SW 1271 (cell line): ENCODE measurements around the gene KDM3A.

ENCODE experiments used
- DNase-seq, 2 experiments: peaks; one replicate each; lab custom pipeline; 2025; lab: John Stamatoyannopoulos, UW

Gene KDM3A

DNA sequence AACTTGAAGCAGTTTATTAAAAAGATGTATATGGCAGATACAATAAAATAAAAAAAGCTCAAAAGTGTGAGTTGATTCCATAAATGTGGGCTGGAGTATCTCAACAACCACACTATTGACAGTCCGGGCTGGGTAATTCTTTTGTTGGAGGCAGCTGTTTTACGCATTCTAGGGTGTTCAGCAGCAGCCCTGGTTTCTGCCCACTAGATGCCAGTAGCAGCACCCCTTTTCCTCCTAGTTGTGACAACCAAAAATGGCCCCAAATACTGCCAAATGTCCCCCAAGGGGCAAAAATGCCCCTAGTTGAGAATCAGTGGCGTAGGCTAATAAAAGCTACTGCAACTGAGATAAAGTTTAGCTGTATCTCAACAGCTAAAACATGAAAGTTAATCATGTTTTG lies 77.3 kb downstream of the KDM3A start:
- DNase-seq, result no peak

DNA sequence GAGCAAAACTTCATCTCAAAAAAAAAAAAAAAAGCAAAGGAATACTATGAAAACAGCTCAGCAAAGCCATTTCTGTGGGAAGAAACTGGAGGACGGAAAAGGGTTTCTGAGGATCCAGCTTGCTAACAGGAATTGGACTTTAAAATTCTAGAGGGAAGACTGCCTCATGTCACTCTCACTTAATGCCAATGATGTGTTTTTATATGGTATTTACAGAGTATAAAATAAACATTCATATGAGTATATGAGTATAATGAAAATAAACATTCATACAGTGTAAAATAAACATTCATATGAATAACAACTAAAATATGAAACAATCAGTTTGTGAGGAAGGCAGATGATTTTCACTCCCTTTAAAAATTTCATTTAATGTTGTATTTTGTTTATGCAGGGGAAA lies 78.2 kb downstream of the KDM3A start:
- DNase-seq, result no peak

DNA sequence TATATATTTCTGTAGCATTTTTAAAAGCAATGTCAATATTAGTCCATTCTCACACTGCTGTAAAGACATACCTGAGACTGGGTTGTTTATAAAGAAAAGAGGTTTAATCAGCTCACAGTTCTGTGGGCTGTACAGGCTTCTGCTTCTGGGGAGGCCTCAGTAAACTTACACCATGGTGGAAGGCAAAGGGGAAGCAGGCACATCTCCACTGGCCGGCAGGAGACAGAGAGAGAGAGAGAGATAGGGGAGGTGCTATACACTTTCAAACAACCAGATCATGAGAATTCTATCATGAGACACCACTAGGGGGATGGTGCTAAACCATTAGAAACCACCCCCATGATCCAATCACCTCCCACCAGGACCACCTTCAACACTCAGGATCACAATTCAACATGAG lies 79.0 kb downstream of the KDM3A start:
- no peak for DNase-seq

DNA sequence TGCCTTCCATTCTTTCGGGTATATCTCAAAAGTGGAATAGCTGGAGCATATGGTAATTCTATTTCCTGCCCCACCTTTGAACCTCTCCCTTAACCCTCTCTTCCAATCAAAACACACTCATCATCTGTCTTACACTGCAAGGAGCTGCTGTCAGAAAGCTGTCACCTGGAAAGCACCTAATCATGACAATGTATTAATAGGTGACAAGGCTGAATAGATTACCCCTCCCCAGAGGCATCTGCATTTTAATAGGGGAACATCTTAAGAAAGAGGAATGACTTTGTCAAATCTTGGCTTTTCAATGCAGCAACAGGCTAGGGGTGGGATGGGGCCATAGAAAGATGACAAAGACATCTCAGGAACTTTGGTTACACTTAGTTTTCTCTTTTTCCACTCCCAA lies 80.8 kb downstream of the KDM3A start:
- DNase-seq, result no peak

DNA sequence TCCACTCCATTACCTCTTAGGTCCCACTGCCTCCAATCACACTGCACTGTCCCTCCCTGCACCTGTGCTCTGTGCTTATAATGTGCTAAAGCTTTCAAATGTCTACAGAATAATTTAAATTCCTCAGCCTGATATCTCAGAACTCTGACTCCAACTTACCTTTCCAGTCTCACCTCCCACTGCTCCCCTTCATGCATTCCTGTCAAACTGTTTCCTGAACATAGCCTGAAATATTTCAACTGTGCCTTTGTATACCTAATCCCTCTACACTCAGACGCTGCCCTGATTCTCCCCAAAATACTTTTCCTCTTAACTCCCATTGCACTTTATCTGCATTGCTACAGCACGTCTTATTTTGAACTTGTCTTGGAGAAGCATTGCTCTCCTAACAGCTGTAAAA lies 81.5 kb downstream of the KDM3A start:
- no peak for DNase-seq

DNA sequence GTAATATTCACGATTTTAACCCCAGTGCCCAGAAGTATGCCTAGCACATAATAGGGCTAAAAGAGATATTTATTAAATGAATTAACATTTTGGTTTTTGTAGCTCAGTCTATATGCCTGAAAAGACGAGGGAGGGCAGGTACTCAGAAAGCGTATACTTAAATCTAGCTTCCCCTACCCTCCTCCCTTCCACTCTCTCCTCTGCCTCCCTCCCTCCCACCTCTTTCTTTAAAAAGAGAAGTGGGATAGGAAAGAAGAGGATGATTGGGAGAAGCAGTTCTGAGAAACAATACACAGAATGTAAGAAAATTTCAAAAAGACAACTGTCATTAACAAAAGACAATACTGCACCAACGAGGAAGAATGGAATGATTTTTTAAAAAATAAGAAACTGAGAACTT lies 82.3 kb downstream of the KDM3A start:
- DNase-seq, result no peak

DNA sequence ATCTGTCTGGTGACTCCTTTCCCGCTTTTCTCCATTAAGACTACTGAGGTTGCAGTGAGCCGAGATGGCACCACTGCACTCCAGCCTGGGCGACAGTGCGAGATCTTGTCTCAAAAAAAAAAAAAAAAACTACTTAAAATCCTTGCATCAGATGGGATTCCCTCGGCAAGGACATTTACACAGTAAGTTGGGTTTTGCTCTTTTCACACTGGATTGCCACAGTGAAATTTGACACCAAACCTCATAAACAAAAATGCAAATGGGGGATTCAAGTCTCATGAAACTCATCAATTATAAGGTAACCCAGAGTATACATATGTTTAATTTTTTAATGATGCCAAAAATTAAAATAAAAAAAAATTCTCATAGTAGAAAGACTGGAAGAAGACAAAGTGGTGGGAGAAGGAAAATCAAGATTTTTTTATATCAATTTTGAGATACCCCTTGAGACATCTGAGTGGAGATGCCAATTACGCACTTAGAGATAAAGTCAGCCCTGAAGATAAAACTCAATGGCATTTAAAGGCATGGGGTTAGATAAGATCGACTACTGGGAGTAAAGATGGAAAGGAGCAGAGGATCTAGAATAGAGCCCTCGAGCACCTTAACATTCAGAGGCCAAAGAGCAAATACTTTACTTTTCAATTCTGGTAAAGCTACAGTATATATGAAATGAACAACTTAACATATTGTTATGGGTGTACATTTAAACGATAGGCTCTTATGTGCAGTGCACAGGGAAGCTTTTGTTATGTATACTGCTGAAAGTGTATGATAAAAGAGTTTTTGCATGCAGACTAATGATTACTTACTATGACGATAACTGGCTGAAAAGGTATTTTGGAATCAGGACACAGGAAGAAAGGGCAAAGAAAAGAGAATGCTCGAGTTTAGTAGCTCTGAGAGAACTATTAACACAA lies 84.5 kb downstream of the KDM3A start:
- no peak for DNase-seq

DNA sequence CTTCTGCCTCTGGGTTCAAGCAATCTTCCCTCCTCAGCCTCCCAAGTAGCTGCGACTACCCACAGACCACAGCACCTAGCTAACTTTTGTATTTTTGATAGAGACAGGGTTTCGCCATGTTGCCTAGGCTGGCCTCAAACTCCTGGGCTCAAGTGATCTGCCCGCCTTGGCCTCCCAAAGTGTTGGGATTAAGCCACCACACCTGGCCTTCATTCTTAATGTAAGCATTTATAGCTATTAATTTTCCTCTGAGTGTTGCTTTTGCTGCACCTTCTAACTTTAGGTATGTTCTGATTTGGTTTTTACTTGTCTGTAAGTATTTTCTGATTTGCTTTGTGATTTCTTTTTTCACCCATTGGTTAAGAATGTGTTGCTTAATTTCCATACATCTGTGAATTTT lies 92.4 kb downstream of the KDM3A start:
- no peak for DNase-seq

DNA sequence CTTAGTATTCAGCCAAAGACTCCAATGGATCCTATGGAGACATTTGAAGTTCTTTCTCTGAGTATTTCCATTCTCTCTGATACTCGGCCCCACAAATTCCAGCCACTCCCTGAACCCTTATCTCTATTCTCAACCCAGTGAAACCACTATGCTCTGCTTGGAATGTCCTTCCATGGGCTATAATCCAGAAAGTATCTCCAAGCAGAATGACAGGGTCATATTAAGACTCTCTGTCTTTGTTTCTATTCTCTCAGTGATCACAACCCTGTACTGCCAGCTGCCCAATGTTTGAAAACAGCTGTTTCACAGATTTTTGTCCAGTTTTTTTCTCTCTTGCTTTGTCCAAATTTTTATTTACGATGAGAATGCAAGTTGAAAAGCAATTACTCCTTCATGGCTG lies 100.2 kb downstream of the KDM3A start:
- DNase-seq, result no peak
